PFSK-1 (cell line): ENCODE data around the gene VANGL1.

Experiments
- FOXP2 ChIP-seq: optimal IDR thresholded peaks from 2 replicates; pipeline ENCODE3; 2011; ENCODE audit warnings: borderline replicate concordance, control low read depth, inconsistent platforms; ENCODE audit not compliant: insufficient read depth; ENCODE audit errors: extremely low read length, extremely low read depth
- POLR2AphosphoS5 ChIP-seq: IDR thresholded peaks from 2 replicates; pipeline ENCODE4 v1.6.1; 2012; ENCODE audit warnings: low read depth, mild to moderate bottlenecking, control low read depth, low read length, moderate library complexity
- REST ChIP-seq, 2 experiments: IDR thresholded peaks; 2 replicates each; pipeline versions ENCODE4 v1.6.1 to v1.8.0; 2011 to 2012; ENCODE audit warnings: low read depth in 2 of 2, low read length in 2 of 2, control low read depth in 1 of 2, inconsistent platforms in 1 of 2, mild to moderate bottlenecking in 1 of 2, moderate library complexity in 1 of 2; ENCODE audit not compliant: insufficient read depth in 1 of 2
- SIN3A ChIP-seq: IDR thresholded peaks from 2 replicates; pipeline ENCODE4 v1.6.1; 2012; ENCODE audit warnings: mild to moderate bottlenecking, low read length, moderate library complexity, borderline replicate concordance; ENCODE audit not compliant: insufficient read depth
- TAF1 ChIP-seq: IDR thresholded peaks from 2 replicates; pipeline ENCODE4 v1.6.1; 2012; ENCODE audit warnings: low read length, control low read depth, borderline replicate concordance; ENCODE audit not compliant: insufficient read depth

Gene VANGL1

GRCh38 chr1:115679141-115679611, 37.4 kb downstream of the VANGL1 start:
- TF ChIP-seq POLR2AphosphoS5 (no peak), TAF1 (no peak), SIN3A (no peak), FOXP2 (no peak), REST (IDR thresholded peaks at IDR 0.05; ENCODE audit: insufficient read depth in 1 of 2, low read depth in 2 of 2, low read length in 2 of 2) (no peak)

GRCh38 chr1:115680730-115681111, 39.0 kb downstream of the VANGL1 start:
- no peak for TF ChIP-seq REST (IDR thresholded peaks at IDR 0.05; ENCODE audit: insufficient read depth in 1 of 2, low read depth in 2 of 2, low read length in 2 of 2)
- TF ChIP-seq POLR2AphosphoS5 = no peak
- no peak for TF ChIP-seq TAF1
- no peak for TF ChIP-seq SIN3A
- no peak for TF ChIP-seq FOXP2

GRCh38 chr1:115682792-115683191, 41.0 kb downstream of the VANGL1 start:
- TF ChIP-seq TAF1 = no peak
- no peak for TF ChIP-seq FOXP2
- no peak for TF ChIP-seq SIN3A
- no peak for TF ChIP-seq POLR2AphosphoS5
- no peak for TF ChIP-seq REST (IDR thresholded peaks at IDR 0.05; ENCODE audit: insufficient read depth in 1 of 2, low read depth in 2 of 2, low read length in 2 of 2)

- TF ChIP-seq FOXP2 (no peak), TAF1 (no peak), SIN3A (no peak), POLR2AphosphoS5 (no peak), REST (IDR thresholded peaks at IDR 0.05; ENCODE audit: insufficient read depth in 1 of 2, low read depth in 2 of 2, low read length in 2 of 2) (no peak)
Measured at GRCh38 chr1:115685029-115685705, 43.4 kb downstream of the VANGL1 start.

GRCh38 chr1:115687744-115688143, 46.0 kb downstream of the VANGL1 start:
- TF ChIP-seq POLR2AphosphoS5 (no peak), SIN3A (no peak), REST (IDR thresholded peaks at IDR 0.05; ENCODE audit: insufficient read depth in 1 of 2, low read depth in 2 of 2, low read length in 2 of 2) (no peak), TAF1 (no peak), FOXP2 (no peak)
